ENCODE data around the gene TNFRSF14.

The TNFRSF14 gene

DNA sequence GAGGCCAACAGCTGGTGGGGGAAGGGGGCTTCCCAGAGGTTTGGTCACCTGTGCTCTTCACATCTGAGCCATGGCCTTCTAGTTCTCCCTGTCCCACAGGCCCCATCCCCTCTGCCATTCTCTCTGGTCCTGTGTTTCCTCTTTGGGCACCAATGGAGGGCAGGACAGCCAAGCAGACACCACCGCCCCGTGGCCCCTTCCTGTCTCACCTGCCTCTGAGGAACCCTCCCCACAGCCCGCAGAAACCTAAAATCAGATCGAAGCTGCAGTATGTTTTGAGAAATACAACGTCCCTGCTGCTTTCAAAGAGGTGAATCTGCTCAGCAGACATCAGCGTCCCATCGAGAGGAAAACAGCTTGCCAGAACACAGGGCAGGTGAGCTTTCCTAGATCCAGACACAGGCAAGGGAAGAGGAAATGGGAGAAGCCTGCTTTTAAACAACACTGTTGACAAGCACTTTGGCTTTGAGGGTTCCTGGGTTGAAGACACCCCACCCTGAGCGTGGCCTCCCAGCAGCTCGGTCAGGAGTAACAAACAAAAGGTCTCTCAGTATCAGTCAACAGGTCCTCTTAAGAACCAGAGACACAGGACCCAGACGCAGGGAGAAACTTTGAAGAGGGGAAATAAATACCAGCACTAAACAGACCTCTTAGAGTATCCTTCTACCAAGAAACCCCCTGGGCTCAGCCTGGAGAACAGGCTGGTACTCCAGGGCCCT is 32.1 kb upstream of the TNFRSF14 start:
- DNase-seq = peak in 1 of 2 experiments; percentile 27

DNA sequence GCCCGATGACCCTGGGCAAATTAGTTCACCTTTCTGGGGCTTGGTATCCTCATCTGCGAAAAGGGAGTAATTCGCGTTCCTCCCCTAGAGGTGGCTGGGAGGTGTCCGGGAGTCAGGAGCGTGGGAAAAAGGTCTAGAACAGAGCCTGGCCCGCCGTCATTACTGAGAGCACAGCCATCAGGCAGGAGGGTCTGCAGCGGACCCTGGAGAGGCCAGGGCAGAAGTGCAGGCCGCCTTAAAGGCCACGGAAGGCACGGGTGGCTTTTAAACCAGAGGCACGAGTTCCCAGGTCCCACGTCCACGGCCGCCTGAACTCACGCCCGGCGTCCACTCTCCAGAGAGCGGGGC is 30.6 kb upstream of the TNFRSF14 start:
- no peak for DNase-seq

DNA sequence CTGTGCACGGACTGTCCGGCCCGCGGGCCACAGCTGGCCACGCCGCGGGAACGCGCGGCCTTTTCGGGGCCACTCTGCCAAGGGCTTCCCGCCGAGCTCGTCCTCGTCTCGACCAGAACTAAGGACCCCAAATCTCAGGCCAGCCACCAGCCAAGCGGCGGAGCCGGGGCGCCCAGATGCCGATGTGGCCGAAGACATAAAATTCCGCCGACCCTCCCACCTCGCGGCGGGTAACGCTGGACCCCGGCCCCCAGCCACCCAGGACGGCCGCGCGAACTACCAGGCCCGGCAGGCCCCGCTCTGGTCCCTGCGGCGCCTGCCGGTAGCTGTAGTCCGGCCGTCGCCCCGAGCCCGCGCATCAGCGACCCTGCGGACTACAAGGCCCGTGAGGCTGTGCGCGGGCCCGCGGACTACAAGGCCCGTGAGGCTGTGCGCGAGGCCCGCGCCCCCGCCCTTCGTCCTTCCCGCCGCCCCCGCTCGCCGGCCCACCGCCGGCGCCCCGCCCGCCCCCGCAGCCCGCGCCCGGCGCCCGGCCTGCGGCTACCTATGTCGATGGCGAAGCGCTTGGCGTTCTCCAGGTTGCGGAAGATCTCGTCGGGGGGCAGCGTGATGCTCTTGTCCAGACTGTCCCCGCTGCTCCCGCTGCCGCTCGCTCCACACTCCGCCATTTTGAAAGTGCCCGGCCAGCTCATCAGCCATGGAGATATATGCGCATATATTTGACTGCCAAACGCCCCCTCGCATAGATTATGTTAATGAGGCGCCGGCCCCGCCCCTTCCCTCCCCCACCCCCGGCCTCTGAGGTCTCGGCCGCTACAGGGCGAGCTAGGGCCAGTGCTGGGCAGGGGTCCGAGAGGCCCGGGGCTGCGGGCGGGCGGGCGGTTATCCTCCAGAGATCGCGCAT is 30.0 kb upstream of the TNFRSF14 start, which contains the start of gene PANK4:
PANK4 (minus strand) TSS at position 677 of the 904 bp plus-strand sequence; CDS start at position 668, 9 bp downstream.
- peak; percentile 87 to 89 for DNase-seq

DNA sequence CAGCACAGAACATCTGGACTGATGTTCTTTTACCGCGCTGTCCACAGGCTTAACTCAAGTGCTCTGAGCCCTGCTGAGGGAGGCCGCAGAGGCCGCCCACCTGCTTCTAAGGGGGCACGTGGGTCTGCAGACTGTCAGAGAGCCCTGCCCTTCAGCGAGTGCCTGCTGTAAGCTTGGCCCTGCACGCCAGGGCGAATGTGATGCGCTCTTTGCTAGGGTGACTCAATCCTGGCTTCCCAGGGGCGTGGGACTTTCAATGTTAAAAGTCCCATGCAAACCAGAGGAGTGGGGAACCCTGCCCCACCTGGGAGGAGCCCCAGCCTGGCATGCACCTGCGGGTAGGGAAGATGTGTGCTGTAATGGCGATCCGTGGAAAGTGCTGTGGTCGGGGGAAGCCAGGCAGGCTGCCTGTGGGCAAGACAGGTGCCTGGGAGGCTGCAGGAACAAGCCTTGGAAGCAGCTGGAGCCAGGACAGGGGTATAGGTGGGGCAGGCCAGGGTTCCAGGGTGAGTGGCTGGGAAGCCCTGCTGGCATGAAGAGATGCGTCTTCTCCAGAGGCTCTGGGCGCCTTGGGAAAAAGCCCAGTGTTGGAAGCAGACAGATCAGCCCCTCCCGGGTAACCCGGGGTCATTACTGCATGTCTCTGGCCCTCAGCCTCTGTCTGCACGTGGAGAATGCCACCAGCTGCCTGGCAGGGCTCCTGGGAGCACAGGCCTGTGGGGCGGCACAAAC is 29.2 kb upstream of the TNFRSF14 start:
- peak; percentile 56 to 59 for DNase-seq

DNA sequence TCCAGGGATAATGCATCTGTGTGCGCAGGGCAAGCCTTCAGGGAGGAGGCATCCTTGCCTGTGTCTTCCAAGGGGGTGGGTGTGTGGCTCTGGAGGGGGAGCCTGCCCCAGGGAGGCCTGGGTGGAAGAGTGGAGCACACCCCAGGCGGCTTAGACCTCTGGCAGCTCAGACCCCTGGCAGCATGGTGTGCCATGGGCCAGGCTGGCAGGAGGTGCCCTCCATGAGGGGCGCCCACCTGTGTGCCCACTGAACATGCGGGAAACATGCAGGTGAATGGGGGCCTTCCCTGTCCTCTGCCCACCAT is 28.7 kb upstream of the TNFRSF14 start:
- DNase-seq = no peak

DNA sequence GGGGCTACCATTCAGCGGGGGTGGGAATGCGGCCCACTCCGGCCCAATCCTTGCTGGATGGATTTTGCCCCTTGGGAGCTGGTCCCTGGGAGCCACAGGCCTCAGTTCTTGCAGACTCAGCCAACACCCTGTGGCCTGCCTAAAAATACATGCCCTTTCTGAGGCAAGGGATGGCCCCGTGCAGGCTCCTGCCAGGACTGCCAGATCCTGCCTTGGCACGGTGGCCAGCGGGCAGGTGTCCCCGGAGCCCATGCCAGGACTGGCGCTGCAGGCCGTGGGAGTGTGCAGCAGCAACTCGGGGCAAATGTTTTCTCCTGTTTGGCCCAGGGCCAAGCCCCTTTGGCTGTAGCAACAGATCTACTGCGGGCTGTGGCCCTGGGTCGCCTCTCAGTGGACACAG is 28.2 kb upstream of the TNFRSF14 start:
- no peak for DNase-seq

DNA sequence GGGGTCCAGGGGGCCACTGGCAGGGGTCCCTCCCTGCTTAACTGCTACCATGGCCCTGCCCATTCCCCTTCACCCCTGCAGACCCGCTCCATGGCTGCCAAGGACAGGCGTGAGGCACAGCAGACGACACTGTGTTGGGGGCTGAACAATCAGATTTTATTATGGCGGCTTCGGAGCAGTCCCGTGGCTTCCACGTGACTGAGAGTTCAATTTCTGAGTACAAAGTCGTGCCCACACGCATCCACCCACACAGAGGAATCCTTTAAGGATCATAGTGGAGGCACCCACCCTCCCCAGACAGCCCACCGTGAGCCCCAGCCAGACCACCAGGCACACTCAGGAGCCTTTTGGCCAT is 27.6 kb upstream of the TNFRSF14 start:
- no peak for DNase-seq

DNA sequence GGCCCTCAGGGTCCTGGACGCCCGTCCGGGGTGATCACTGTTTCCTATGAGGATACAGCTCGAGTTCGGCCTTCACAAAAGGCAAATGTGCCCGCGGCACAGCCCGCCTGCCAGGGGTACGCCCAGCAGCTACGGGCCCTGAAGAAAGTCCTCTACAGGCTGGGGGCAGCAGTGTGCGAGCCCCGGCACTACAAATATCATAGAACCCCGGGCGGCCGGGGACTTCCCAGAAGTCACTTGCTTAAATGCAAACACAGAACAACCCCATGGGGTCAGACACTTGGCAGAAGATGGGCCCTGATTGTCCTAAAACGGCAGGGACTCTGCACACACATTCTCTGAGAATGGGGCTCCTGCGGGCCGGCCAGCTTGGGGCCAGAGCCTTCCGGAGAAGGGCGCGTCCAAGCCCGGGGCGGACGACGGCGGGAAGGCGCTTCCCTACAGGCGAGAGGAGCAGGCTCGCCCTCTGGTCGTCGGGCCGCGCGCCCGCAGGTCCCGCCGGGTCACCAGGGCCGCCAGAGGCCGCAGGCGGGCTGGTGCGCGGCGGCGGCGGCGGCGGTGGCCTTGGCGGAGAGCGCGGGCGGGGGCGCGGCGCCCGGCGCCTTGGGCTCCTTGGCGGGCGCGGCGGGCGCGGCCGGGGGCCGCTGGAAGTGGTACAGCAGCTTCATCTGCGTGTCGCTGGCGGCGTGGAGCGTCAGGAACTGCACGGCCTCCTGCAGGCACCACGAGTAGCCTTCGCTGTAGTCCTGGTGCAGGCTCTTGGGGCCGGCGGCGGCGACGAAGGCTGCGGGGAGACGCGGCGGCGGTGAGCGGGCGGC is 27.0 kb upstream of the TNFRSF14 start:
- peak; percentile 51 to 60 for DNase-seq

DNA sequence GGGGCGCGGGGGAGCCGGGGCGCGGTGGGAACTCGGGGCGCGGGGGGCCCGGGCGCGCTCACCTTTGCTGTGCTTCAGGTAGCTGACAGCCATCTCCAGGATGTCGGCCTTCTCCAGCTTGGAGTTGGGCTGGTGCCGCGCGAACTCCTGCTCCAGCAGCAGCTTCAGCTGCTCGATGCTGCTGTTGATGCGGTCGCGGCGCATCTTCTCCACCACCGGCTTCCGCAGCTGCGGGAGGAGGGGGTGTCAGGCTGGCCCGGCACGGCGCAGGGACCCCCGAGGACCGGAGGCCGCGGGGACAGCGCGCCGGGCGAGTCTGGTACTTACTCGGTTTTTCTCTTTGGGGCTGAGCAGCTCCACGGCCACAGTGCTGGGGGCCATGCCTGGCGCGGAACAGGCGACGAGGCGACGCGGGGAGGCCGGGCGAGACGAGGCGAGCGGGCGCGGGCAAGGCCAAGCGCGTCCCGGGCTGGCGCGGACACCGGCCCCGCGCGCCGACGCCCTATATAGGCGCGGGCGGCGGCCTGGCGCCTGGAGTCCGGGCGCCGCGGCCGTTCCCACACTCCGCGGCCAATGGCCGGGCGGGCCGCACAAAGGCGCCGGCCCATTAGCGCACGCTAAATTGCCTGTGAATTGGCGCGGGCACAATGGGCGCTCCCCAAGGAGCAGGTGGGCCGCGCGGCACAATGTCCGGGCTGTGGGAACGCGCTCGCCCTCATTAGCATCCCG is 26.2 kb upstream of the TNFRSF14 start, which contains the start of gene HES5:
HES5 (minus strand) TSS at position 480 of the 729 bp plus-strand sequence; CDS start at position 381, 99 bp downstream.
- no peak for DNase-seq

DNA sequence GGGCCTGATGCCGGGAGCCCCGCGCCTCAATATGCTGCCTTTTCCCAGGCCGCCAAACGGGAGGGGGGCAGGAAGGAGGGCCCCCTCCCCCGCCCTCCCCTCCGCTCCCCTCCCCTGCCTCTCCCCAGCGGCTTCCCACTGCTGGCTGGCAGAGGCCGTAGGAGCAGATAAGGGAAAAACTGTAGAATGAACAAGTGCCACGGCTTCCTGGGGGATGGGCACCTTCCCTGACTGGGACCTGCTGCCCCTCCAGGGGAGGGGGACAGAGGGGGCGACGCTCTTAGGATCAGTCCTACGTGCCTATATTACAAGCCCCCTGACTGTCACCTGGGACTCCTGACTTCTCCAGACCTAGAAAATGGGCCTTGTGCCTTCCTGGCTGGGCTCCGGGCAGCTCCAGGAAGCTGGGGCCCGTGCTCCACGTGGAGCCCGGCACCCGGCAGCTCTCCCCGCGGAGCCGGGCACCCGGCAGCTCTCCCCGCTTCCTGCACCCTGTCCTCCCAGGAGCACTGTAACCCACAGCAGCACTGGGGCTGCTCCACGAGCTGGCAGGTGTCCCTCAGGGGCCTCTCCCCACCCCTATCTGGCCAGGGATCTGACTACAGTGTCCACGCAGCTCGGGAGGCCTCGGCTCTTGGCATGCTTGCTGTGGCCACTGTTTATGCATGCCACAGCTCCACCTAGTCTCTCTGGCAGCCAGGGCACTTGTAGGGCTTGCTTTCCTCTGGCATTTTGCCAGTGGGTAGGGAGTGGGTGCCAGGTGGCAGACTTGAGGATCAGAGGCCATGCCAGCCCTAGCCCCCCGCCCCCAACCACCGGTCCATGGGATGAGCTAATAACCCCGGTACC is 25.4 kb upstream of the TNFRSF14 start:
- DNase-seq = no peak

DNA sequence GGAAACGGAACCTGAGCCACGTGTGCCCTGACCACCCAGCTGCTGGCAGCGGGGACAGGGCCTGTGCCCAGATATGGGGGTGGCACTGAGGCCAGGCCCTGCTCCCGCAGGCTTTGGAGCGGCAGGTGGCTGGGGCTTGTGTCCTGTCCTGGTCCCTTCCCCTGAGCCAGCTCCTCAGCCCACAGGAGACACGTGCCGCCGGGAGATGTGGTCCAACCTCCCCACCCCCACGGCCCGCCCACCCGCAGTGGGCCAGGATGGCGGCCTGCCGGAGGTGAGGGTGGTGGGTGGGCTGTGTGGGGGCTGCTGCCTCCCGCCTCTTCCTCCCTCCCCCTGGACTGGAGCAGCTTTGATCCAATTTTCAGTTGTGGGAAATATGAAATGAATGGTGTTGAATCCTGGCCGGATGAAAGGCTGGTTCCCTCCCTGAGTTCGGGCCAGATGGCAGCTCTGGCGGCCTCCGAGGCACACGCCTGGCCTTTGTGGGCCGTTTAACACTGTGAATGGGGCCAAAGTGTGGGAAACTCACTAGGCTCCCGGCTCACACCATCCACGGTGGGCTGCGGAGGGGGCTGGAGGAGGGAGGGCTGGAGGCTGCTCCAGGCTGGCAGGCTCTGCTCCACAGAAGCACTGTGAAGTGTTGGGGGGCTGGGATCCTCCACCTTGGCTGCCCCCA is 23.5 kb upstream of the TNFRSF14 start:
- DNase-seq = no peak

DNA sequence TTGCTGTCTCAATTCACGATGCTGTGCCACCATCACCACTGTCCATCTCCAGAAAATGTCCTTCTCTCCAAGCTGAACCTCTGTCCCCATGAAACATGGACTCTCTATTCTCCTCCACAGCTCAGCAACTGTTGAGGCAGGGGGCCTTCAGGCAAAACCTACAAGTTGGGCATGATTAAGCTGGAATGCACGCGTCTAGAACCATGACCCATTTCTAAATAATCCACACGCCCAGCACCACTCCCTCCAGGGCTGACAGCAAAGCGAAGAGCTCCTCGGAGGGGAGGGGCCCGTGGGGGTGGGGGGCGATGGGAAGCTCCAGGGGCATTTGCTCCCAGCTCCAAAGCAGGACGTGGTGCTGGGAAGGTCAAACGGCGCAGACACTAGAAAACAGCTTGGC is 22.8 kb upstream of the TNFRSF14 start:
- DNase-seq = no peak

DNA sequence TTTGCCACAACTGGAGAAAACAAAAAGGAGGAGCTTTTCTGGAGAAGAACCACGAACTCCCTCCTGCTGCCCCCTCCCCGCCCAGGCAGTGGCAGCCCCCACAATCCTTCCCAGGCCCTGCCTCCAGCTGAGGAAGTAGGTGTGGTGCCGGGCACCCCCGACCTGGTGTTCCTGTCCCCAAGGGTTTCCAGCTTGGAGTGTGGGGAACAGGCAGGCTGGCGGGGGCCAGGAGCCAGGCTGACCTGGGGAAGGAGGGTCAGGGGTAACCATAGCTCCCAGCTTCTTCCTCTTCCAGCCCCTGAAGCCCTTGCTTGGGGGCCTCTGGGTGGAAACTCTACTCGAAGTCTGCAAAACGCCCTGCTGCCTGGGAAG is 21.9 kb upstream of the TNFRSF14 start:
- no peak for DNase-seq

DNA sequence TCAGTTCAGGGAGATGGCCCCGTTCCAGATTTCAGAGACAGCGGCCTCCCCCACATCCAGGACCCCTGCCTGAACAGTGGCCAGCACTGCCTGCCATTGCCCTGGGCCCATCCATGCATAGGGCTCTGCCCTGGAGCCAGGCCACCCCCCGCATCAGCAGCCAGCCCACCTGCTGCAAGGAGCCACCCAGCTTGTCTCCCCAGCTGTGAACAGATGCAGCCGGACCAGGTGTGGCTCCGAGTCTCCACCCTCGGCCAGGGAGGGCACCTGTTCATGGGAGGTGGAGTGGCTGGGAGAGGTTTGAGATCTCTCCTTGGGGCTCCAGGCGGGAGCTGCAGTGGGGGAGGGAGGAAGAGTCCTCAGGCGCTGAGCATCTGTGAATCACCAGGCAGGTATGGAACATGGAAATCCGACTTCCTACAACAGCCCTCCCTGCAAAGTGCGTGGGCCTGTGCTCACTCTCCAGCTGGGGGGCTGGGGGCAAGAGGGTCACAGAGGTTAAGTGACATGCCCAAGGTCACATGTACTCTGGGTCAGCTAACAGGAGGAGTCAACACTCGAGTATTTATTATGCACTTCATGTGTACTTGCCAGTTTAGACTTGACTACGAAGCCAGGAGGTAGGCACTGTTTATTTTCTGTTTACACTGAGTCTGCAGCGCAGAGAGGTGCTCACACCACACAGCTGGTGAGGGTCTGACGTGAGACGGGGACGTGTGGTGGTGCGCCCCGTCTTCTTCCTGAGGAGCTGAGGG is 21.3 kb upstream of the TNFRSF14 start:
- no peak for DNase-seq

DNA sequence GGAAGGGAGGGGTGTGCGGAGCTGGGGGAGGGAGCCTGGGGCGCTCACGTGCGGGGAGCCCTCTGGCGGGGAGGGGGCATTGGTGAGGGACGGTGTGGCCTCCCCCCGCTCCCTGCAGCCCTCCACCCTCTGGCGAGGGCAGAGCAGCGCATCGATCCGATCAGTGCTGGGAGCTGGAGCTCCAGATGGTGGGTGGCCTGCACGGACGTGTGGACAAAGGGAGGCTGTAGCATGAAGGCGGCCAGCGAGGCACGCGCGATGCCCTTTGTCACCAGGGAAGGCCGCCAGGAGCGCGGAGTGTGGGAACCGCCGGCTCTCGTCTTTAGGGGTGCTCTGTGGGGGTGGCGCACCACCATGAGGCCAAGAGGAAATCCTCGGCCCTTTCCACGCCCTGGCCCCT is 20.7 kb upstream of the TNFRSF14 start:
- no peak for DNase-seq

DNA sequence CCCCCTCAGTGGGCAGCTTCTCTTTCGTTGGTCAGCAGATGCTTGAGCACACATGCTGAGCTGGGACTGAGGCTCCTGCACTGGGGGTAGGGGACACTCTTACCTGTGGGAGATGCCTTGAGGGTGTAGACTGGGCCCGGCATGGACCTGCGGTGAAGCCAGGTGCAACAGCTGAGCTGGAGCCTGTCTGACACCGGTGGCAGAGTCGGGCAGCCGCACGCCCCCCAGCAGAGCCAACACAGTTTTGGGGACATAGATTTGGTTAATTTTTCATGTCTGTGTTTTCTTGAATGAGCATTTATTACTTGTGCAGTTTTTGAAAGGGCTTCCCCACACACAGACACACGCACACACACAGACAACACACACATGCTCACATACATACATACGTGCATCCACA is 20.2 kb upstream of the TNFRSF14 start:
- DNase-seq = no peak

DNA sequence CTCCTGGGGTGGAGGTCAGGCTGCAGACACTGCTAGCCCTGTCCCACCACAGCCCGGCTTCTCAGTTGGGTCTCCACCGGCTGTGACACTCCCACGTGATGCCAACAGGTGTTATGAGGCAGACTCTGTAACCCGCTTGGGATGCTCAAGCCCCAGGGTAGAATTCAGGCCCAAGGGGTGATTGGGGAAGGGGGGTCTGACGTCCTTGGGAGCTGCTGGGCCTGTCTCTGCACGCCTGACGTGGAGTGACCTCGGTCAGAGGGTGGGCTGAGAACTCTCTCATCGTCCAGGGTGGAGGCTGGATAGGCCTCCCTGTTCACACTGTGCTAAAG is 18.4 kb upstream of the TNFRSF14 start:
- no peak for DNase-seq

DNA sequence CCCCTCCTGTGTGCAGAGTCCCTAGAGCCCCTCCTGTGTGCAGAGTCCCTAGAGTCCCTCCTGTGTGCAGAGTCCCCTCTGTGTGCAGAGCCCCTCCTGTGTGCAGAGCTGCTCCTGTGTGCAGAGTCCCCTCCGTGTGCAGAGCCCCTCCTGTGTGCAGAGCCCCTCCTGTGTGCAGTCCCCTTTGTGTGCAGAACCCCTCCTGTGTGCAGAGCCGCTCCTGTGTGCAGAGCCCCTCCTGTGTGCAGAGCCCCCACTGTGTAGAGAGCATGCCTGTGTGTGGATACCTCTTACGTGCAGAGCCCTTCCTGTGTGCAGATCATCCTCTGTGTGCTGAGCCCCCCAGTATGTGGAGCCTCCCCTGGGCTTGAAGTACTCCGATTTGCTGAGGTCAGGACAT is 17.8 kb upstream of the TNFRSF14 start:
- no peak for DNase-seq

DNA sequence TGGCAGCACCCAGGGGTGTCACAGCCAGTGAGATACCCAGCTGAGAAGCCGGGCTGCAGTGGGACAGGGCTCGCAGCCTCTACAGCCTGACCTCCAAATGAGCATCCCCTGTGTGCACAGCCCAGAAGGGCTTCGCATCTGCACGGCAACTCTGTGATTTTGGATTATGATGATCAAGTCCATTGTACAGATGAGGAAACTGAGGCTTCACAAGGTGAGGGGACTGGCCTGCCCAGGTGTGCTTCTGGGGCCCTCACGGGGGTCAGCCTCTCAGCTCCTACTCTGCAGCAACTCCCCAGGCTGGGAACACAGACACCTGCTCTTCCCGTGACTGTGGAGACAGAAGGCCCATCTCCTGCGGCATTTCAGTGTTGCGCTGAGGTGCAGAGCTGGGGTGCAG is 17.3 kb upstream of the TNFRSF14 start:
- no peak for DNase-seq

Measured in stimulated activated CD4-positive, alpha-beta T cell treated with anti-CD3 and anti-CD28 coated beads, Interleukin-4, amount 100 ng/mL, for 4 hours (primary cell).